Measurements from ENCODE around the gene RERG. TPM values are rescaled to one million over a fixed set of nuclear protein-coding genes. Genes with fewer than 3 reads are reported as not detected.

Gene RERG
- polyA plus RNA-seq, 1 donor from 2014 or later, result 0.87 TPM

DNA sequence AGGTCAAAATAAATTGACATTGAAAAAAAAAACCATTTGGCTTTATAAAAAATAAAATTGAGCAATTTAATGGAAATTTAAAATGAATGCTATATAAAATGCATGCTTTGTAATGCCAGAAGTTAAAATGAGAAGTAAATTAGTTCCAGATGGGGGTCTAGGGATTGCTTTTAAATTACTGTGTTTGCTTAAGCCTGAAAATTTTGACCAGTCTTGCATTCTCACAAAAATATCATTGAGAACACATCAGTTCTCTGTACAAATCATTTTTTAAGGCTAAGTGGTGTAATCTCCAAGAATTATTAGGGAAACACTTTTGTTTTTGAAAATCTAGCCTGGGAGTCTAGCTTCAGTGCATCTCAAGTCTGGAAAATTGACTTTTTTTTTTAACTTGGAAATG, 90.7 kb downstream of the RERG start:
- Histone ChIP-seq H3F3A (ENCODE audit: insufficient read depth, low read length, poor library complexity, severe bottlenecking) (no peaks in the 10 kb centered on the region), H3K36me3 (ENCODE audit: insufficient read depth, low read length) (no peaks in the 10 kb centered on the region)

DNA sequence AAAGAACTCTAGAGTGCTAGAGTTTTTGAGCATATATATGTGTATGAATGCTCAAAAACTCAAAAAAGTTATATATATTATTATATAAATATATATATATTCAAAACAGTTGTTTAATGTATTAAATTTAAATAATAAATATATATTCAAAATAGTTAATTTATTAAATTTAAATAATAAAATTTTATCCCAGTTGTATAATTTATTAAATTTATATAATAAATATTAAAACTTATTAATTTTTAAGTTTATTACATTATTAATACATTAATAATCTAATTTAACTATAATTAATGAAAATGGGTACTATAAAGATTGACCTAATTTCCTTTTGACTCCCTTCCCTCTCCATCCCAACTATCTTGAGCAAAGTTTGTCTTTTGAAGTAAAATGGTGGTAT, 97.8 kb downstream of the RERG start:
- Histone ChIP-seq H3K9me3 (ENCODE audit: low read length) (no peaks in the 10 kb centered on the region), H3K9ac (ENCODE audit: low read length) (no peak overlapping the region), H2AFZ (ENCODE audit: low read depth, low read length) (no peak overlapping the region), H3K79me2 (replicated peaks; ENCODE audit: insufficient read depth, low read length) (no peaks in the 10 kb centered on the region), H3K27ac (ENCODE audit: low read length) (no peak overlapping the region), H3F3A (ENCODE audit: insufficient read depth, low read length, poor library complexity, severe bottlenecking) (no peaks in the 10 kb centered on the region), H3K9me2 (ENCODE audit: insufficient read depth, low read length) (no peaks in the 10 kb centered on the region), H4K20me1 (ENCODE audit: insufficient read depth) (no peaks in the 10 kb centered on the region), H3K36me3 (ENCODE audit: insufficient read depth, low read length) (no peaks in the 10 kb centered on the region), H3K4me2 (ENCODE audit: low read length) (no peak overlapping the region), H3K4me3 (ENCODE audit: low read length) (no peak overlapping the region), H3K27me3 (ENCODE audit: insufficient read depth, low read depth, low read length) (no peaks in the 10 kb centered on the region)
- no peak for TF ChIP-seq MXI1 (conservative IDR thresholded peaks at IDR 0.05; ENCODE audit: poor library complexity, severe bottlenecking)
- TF ChIP-seq, protein P1, sequence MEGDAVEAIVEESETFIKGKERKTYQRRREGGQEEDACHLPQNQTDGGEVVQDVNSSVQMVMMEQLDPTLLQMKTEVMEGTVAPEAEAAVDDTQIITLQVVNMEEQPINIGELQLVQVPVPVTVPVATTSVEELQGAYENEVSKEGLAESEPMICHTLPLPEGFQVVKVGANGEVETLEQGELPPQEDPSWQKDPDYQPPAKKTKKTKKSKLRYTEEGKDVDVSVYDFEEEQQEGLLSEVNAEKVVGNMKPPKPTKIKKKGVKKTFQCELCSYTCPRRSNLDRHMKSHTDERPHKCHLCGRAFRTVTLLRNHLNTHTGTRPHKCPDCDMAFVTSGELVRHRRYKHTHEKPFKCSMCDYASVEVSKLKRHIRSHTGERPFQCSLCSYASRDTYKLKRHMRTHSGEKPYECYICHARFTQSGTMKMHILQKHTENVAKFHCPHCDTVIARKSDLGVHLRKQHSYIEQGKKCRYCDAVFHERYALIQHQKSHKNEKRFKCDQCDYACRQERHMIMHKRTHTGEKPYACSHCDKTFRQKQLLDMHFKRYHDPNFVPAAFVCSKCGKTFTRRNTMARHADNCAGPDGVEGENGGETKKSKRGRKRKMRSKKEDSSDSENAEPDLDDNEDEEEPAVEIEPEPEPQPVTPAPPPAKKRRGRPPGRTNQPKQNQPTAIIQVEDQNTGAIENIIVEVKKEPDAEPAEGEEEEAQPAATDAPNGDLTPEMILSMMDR (IDR thresholded peaks at IDR 0.05; ENCODE audit: poor library complexity, severe bottlenecking), result no peak
- TF ChIP-seq SMC3 (conservative IDR thresholded peaks at IDR 0.05; ENCODE audit: poor library complexity), result no peak
- TF ChIP-seq POLR2AphosphoS5 (IDR thresholded peaks at IDR 0.05), result no peak
- no peak for TF ChIP-seq EZH2 (IDR thresholded peaks at IDR 0.05; ENCODE audit: borderline replicate concordance, insufficient read depth, low read length, poor library complexity, severe bottlenecking)

More for the DNA sequence above, 90.7 kb downstream of the RERG start:
- H3K9me2 ChIP-seq (ENCODE audit: insufficient read depth, low read length), result no peaks in the 10 kb centered on the region
- H3K9me3 ChIP-seq (ENCODE audit: low read length), result no peaks in the 10 kb centered on the region
- H3K27me3 ChIP-seq (ENCODE audit: insufficient read depth, low read depth, low read length), result no peaks in the 10 kb centered on the region
- TF ChIP-seq, protein P2, sequence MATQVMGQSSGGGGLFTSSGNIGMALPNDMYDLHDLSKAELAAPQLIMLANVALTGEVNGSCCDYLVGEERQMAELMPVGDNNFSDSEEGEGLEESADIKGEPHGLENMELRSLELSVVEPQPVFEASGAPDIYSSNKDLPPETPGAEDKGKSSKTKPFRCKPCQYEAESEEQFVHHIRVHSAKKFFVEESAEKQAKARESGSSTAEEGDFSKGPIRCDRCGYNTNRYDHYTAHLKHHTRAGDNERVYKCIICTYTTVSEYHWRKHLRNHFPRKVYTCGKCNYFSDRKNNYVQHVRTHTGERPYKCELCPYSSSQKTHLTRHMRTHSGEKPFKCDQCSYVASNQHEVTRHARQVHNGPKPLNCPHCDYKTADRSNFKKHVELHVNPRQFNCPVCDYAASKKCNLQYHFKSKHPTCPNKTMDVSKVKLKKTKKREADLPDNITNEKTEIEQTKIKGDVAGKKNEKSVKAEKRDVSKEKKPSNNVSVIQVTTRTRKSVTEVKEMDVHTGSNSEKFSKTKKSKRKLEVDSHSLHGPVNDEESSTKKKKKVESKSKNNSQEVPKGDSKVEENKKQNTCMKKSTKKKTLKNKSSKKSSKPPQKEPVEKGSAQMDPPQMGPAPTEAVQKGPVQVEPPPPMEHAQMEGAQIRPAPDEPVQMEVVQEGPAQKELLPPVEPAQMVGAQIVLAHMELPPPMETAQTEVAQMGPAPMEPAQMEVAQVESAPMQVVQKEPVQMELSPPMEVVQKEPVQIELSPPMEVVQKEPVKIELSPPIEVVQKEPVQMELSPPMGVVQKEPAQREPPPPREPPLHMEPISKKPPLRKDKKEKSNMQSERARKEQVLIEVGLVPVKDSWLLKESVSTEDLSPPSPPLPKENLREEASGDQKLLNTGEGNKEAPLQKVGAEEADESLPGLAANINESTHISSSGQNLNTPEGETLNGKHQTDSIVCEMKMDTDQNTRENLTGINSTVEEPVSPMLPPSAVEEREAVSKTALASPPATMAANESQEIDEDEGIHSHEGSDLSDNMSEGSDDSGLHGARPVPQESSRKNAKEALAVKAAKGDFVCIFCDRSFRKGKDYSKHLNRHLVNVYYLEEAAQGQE (IDR thresholded peaks at IDR 0.05; ENCODE audit: borderline replicate concordance), result no peak
- TF ChIP-seq TAF1 (IDR thresholded peaks at IDR 0.05; ENCODE audit: low read depth) (no peak), EZH2 (IDR thresholded peaks at IDR 0.05; ENCODE audit: borderline replicate concordance, insufficient read depth, low read length, poor library complexity, severe bottlenecking) (no peak)
- no peak overlapping the region for H3K4me2 ChIP-seq (ENCODE audit: low read length)
- no peak overlapping the region for H3K27ac ChIP-seq (ENCODE audit: low read length)
- H4K20me1 ChIP-seq (ENCODE audit: insufficient read depth), result no peaks in the 10 kb centered on the region
- no peaks in the 10 kb centered on the region for H3K79me2 ChIP-seq (replicated peaks; ENCODE audit: insufficient read depth, low read length)
- H3K4me3 ChIP-seq (ENCODE audit: low read length), result no peak overlapping the region
- no peak overlapping the region for H2AFZ ChIP-seq (ENCODE audit: low read depth, low read length)
- no peak overlapping the region for H3K9ac ChIP-seq (ENCODE audit: low read length)

DNA sequence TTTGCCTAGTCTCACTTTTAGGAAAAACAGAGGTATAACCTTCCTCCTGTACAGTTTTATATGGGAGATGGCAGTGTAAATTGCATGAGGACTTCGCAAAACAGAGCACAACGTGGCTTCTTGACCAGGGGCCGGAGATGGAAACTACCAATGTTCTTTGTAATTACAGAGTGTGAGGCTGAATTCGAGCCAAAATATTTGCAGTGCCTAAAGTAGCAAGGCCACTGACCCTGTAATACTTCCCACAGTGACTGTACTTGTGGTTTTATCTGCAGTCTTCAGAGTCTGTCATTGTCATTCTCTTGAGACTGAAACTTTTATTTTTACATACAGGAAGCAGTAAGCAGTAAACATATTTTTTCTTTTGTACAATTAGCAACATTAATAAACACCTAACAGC, 98.9 kb downstream of the RERG start:
- Histone ChIP-seq H3K9me2 (ENCODE audit: insufficient read depth, low read length) (no peaks in the 10 kb centered on the region), H3K36me3 (ENCODE audit: insufficient read depth, low read length) (no peaks in the 10 kb centered on the region), H3K27ac (ENCODE audit: low read length) (no peak overlapping the region), H4K20me1 (ENCODE audit: insufficient read depth) (no peaks in the 10 kb centered on the region), H3K79me2 (replicated peaks; ENCODE audit: insufficient read depth, low read length) (no peaks in the 10 kb centered on the region), H3F3A (ENCODE audit: insufficient read depth, low read length, poor library complexity, severe bottlenecking) (no peaks in the 10 kb centered on the region), H2AFZ (ENCODE audit: low read depth, low read length) (no peak overlapping the region), H3K4me3 (ENCODE audit: low read length) (no peak overlapping the region), H3K9ac (ENCODE audit: low read length) (no peak overlapping the region), H3K9me3 (ENCODE audit: low read length) (no peaks in the 10 kb centered on the region), H3K4me2 (ENCODE audit: low read length) (no peak overlapping the region), H3K27me3 (ENCODE audit: insufficient read depth, low read depth, low read length) (no peaks in the 10 kb centered on the region)
- TF ChIP-seq SMC3 (conservative IDR thresholded peaks at IDR 0.05; ENCODE audit: poor library complexity), result no peak
- TF ChIP-seq, protein P1 (IDR thresholded peaks at IDR 0.05; ENCODE audit: poor library complexity, severe bottlenecking), result no peak
- TF ChIP-seq EZH2 (IDR thresholded peaks at IDR 0.05; ENCODE audit: borderline replicate concordance, insufficient read depth, low read length, poor library complexity, severe bottlenecking), result no peak
- TF ChIP-seq, protein P2 (IDR thresholded peaks at IDR 0.05; ENCODE audit: borderline replicate concordance), result no peak
- TF ChIP-seq MXI1 (conservative IDR thresholded peaks at IDR 0.05; ENCODE audit: poor library complexity, severe bottlenecking), result no peak
- TF ChIP-seq POLR2AphosphoS5 (IDR thresholded peaks at IDR 0.05), result no peak
- TF ChIP-seq EP300 (conservative IDR thresholded peaks at IDR 0.05; ENCODE audit: poor library complexity, severe bottlenecking), result no peak
- no peak for TF ChIP-seq TAF1 (IDR thresholded peaks at IDR 0.05; ENCODE audit: low read depth)
- TF ChIP-seq RAD21 (conservative IDR thresholded peaks at IDR 0.05), result no peak

Data from neural cell (in vitro differentiated cells).